Stimulated activated CD4-positive, alpha-beta T cell treated with anti-CD3 and anti-CD28 coated beads, Interleukin-2, amount 100 ng/mL, for 48 hours (primary cell): Measurements from ENCODE around the gene CSF2.
A peak's percentile ranks its signal among the peaks of the same experiment; 100 is the strongest.

ENCODE experiments used
- DNase-seq, 2 donors: peaks; one replicate each; pipeline ENCODE4 v3.0.0-alpha.2; 2020

CSF2 gene

GRCh38 chr5:132069994-132070393 is 3.6 kb upstream of the CSF2 start:
- DNase-seq = no peak

- DNase-seq = peak; percentile 43 to 44
Measured at GRCh38 chr5:132070460-132071337, 2.9 kb upstream of the CSF2 start.

GRCh38 chr5:132071338-132071707 is 2.3 kb upstream of the CSF2 start:
- DNase-seq = no peak

- no peak for DNase-seq
Measured at GRCh38 chr5:132072070-132072469, 1.5 kb upstream of the CSF2 start.

GRCh38 chr5:132072528-132072927 is 1.1 kb upstream of the CSF2 start:
- no peak for DNase-seq

DNA sequence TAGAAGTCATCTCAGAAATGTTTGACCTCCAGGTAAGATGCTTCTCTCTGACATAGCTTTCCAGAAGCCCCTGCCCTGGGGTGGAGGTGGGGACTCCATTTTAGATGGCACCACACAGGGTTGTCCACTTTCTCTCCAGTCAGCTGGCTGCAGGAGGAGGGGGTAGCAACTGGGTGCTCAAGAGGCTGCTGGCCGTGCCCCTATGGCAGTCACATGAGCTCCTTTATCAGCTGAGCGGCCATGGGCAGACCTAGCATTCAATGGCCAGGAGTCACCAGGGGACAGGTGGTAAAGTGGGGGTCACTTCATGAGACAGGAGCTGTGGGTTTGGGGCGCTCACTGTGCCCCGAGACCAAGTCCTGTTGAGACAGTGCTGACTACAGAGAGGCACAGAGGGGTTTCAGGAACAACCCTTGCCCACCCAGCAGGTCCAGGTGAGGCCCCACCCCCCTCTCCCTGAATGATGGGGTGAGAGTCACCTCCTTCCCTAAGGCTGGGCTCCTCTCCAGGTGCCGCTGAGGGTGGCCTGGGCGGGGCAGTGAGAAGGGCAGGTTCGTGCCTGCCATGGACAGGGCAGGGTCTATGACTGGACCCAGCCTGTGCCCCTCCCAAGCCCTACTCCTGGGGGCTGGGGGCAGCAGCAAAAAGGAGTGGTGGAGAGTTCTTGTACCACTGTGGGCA is 642 bp downstream of the CSF2 start:
- DNase-seq = no peak

GRCh38 chr5:132074772-132075718 is 1.5 kb downstream of the CSF2 start:
- no peak for DNase-seq

- DNase-seq = no peak
Measured at GRCh38 chr5:132075719-132076077, 2.1 kb downstream of the CSF2 start.

- DNase-seq = no peak
Measured at GRCh38 chr5:132076202-132076830, 2.7 kb downstream of the CSF2 start.

GRCh38 chr5:132076983-132077382 is 3.4 kb downstream of the CSF2 start:
- DNase-seq = no peak

- no peak for DNase-seq
Measured at GRCh38 chr5:132079081-132079480, 5.5 kb downstream of the CSF2 start.

DNA sequence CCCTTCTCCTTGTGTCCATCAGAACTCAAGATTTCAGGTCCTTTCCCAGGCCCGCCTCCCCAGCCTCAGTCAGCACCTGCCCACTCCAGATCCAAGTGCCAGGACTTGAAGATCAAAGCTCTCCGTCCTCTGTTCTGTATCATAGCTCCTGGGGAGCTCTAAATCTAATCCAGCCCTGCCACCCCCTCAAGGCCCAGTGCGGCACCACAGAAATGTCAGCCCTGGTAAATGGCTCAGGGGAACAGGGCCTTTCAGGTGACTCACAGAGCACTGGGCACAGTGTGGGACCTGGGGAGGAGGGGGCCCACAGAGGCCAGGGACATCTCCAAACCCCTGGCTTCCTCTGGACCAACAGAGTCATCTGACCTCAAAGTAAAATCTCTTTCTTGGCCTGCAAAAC is 6.0 kb downstream of the CSF2 start:
- no peak for DNase-seq

DNA sequence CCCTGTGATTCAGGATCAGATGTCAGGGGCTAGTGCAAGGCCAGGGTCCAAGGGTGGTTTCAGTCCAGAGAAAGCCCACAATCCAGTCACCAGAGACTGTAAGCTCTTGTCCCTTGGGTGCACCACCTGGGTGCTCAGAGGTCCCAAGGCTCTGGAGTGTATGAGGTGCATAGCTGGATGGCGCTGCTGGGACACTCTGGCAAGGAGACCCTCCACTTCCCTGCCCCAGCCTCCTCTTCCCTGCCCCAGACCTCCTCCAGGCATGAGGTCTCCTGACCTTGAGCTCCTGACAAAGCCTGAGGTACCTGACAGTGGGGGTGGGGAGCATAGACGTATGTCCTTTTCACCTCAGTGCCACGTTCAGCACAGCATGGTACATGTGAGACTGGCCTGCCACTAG is 7.0 kb downstream of the CSF2 start:
- DNase-seq = no peak

DNA sequence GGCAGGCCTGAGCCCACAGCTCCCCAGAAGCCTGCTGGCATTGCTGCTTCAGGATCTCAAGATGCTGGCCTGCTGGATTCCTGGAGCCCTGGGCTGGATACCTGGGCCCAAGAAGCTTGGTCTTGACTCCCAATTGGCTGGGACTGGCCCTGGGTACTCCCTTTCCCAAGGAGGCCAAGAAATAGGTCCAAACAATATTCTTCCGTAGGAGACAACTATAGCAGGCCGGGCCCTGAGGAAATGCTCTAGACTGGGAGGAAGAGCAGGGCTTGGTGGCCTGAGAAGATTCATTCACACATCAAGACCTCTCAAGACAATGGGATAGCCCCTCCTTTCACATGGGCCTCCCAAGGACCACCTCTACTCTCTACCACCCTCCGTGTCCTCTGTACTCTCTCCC is 7.9 kb downstream of the CSF2 start:
- DNase-seq = no peak

DNA sequence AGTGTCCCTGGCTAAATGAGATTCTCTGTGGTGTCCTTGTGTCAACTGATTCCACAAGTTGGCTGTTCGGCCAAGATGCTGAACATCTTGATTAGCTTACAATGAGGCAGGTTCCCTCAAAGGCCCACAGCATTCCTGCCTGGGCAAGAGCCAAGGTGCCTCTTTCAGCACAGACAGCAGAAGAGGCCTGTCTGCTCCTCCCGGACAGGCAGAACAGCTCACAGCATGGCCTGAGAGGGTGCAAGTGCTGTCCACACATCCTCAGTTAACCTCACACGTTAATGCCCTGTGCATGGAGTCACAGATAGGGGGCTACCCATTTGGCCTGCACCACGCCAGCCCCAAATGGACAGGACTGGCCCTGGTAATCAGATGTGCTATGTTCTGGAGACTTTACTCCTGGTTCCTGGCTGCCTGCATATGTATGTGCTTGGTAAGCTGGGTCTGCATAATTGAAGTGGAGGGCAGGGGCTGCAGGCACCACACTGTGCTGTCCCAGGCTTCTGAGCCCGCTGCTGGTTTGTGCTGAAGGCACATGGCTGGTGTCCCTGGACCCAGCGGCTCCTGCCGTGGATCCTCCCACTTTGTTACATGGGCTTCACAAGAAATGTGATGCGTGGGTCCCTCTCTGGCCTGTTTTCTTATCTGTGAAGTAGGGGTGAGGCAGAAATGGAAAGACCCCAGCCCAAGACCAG is 8.9 kb downstream of the CSF2 start:
- no peak for DNase-seq

DNA sequence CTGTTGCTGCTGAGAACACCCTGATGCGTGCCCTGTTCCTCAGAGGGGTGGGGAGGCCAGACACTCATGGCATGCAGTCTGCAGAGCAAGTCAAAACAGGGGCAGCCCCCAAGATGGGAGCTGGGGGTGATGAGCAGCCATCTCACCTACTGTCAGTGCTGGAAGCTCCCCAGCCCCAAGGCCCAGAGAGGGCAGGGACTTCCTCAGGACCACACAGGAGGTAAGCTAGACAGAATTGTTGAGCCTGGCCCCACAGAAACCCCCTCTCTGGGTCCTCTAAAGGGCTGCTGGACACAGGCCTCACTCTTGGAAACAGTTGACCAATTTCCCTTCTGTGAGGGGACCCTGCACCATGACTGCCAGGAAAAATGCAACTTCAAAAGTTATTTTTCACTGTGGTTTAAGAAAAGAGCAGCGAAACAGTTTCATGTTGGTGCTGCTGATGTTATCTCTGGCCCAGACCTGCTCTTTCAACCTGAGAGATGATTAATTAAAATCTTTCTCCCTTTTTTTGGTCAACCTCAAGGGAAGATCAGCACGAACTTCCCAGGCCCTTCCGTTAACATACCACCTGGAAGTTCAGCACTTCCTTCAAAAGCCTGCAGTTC is 9.6 kb downstream of the CSF2 start:
- no peak for DNase-seq

GRCh38 chr5:132085686-132086085 is 12.1 kb downstream of the CSF2 start:
- no peak for DNase-seq

GRCh38 chr5:132086277-132086794 is 12.7 kb downstream of the CSF2 start:
- no peak for DNase-seq

DNA sequence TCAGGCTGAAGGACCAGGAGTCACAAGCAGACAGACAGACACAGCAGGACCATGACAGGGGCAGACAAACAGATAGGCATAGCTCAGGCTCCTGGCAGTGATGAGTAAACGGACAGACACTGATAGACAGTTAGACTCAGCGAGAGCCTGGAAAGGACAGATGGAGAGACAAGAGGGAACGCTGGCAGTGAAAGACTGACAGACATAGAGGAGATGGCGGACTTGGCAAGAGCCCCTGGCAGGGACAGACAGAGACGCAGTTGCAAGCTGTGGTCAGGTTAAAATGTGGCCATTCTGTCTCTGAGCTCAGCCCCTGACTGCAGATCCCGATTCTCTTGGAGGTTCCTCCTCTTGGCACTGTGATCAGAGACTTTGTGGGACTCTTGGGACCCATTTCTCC is 13.6 kb downstream of the CSF2 start:
- no peak for DNase-seq

GRCh38 chr5:132087661-132088060 is 14.1 kb downstream of the CSF2 start:
- DNase-seq = no peak

GRCh38 chr5:132089363-132089762 is 15.8 kb downstream of the CSF2 start:
- no peak for DNase-seq

GRCh38 chr5:132090107-132090506 is 16.5 kb downstream of the CSF2 start:
- DNase-seq = no peak
